Neuron (in vitro differentiated cells): ENCODE data around the gene SLC6A3.
"Not testable (repeated sequence)": the region's sequence is repeated elsewhere in the genome, so short reads cannot be mapped to it uniquely, and the experiment has no call there.

Experiments
- H2AFZ ChIP-seq: one replicate; pipeline ENCODE4 v1.6.1; 2013; ENCODE audit warnings: low read depth, mild to moderate bottlenecking, inconsistent platforms, low read length, moderate library complexity
- H3K27me3 ChIP-seq: one replicate; pipeline ENCODE4 v1.6.1; 2013; ENCODE audit warnings: low read length; ENCODE audit not compliant: insufficient read depth
- H3K36me3 ChIP-seq: one replicate; pipeline ENCODE4 v1.6.1; 2013; ENCODE audit warnings: low read length; ENCODE audit not compliant: insufficient read depth
- H3K4me1 ChIP-seq: one replicate; pipeline ENCODE4 v1.6.1; 2013; ENCODE audit warnings: low read length; ENCODE audit not compliant: insufficient read depth
- H3K4me3 ChIP-seq: 2 replicates; pipeline ENCODE4 v1.5.1; 2013; ENCODE audit warnings: mild to moderate bottlenecking, low read length, moderate library complexity
- H3K9me3 ChIP-seq: one replicate; pipeline ENCODE4 v1.6.1; 2013; ENCODE audit warnings: low read length

SLC6A3 gene

GRCh38 chr5:1423901-1424603, 21.2 kb downstream of the SLC6A3 start:
- no peak overlapping the region for H3K4me3 ChIP-seq
- H3K36me3 ChIP-seq, result no peaks in the 10 kb centered on the region
- no peak overlapping the region for H2AFZ ChIP-seq
- no peaks in the 10 kb centered on the region for H3K4me1 ChIP-seq
- no peaks in the 10 kb centered on the region for H3K27me3 ChIP-seq
- peaks cover 4% of the 10 kb centered on the region for H3K9me3 ChIP-seq

GRCh38 chr5:1422522-1422921, 22.7 kb downstream of the SLC6A3 start:
- not testable (repeated sequence) for H3K4me3 ChIP-seq, H3K4me1 ChIP-seq, H3K27me3 ChIP-seq, H3K36me3 ChIP-seq, H2AFZ ChIP-seq, H3K9me3 ChIP-seq

- H3K36me3 ChIP-seq, result no peaks in the 10 kb centered on the region
- peaks cover 4% of the 10 kb centered on the region for H3K9me3 ChIP-seq
- H2AFZ ChIP-seq, result no peak overlapping the region
- no peaks in the 10 kb centered on the region for H3K4me1 ChIP-seq
- H3K27me3 ChIP-seq, result no peaks in the 10 kb centered on the region
- H3K4me3 ChIP-seq, result no peak overlapping the region
These were observed 23.5 kb downstream of the SLC6A3 start for GRCh38 chr5:1421521-1422341.

DNA sequence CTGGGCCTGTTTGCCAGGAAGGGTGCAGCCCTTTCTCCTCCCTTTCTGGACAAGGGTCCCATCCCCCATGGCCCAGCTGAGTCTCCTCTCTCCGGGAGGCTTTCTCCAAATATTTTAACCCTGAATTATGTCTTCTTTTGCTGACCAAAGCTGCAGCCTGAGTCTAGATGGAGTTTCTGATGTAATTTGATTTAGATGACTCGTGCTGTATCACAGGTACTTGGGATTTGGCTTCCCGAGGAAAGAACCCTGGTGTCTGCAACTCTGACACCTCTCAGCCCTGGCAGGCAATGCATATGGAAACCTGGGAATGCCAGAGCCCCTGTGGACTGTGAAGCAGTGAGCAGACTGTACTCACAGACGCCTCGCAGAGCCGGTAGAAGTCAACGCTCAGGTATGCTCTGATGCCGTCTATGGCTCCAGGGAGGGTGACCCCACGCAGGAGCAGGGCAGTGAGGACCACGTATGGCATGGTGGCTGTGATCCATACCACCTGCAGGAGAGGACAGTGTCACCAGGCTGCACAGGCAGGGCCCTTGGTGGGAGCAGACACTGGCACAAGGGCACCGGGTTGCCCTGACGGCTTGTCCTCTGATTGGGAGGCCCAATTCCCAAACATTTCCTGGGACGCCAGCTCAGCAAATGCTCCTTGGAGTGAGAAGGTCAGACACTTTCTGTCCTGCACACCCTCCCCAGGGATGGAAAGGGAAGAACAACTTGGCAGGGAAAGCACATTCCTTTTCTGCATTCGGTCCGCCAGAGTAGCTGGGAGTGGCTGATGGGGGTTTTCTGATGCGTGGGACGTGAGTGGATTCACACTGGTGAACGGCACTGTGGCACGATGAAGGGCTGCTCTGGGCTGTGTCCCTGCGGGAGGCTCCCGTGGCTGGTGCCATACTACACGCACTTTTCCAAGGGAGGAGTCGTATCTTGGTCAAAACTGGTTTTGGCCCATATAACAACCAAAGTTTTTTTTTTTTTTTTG, 24.7 kb downstream of the SLC6A3 start:
- Histone ChIP-seq H3K9me3 (peaks cover 4% of the 10 kb centered on the region), H3K4me1 (no peaks in the 10 kb centered on the region), H3K27me3 (no peaks in the 10 kb centered on the region), H3K36me3 (no peaks in the 10 kb centered on the region), H3K4me3 (no peak overlapping the region), H2AFZ (no peak overlapping the region)

DNA sequence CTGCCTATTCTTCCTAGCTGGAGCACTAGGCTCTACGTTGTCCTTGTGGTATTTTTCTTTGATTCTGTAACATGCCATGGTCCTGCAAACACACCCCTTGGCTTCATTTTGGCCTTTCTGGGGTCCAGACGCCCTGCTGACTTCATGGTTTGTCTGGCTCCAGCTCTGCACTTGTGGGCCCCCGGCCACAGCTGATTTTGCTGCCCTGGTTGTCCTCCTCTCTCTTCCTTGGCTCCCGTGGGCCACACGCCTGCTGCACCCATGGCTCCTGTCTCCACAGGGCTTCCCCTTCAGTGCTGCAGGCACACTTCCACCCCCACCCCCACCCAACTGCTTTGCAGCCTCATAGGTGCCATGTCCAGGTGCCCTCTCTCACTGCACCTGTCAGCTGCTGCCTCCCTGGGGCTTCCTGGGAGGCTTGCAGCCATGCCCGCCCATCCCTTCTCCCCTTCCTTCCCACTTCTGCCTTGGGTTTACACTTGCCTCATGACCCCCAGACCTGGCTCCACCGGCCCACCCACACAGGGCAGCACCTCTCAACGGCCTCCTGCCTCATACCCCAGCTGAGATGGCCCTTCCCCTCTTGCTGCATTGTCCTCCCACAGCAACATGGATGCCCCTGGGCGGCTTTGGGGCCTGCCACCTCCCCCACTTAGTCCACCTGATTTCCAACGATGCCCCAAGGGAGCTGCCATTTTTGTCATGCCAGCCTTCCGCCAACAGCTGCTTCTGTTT, 25.6 kb downstream of the SLC6A3 start:
- no peaks in the 10 kb centered on the region for H3K4me1 ChIP-seq
- no peak overlapping the region for H3K4me3 ChIP-seq
- peaks cover 4% of the 10 kb centered on the region for H3K9me3 ChIP-seq
- H3K36me3 ChIP-seq, result no peaks in the 10 kb centered on the region
- no peak overlapping the region for H2AFZ ChIP-seq
- H3K27me3 ChIP-seq, result no peaks in the 10 kb centered on the region

- Histone ChIP-seq H2AFZ (no peak overlapping the region), H3K4me1 (no peaks in the 10 kb centered on the region), H3K36me3 (no peaks in the 10 kb centered on the region), H3K4me3 (no peak overlapping the region), H3K27me3 (peaks cover 2% of the 10 kb centered on the region), H3K9me3 (no peaks in the 10 kb centered on the region)
These were observed 26.3 kb downstream of the SLC6A3 start for GRCh38 chr5:1418921-1419280.

GRCh38 chr5:1418238-1418920, 26.9 kb downstream of the SLC6A3 start:
- Histone ChIP-seq H3K36me3 (no peaks in the 10 kb centered on the region), H3K4me3 (no peak overlapping the region), H2AFZ (no peak overlapping the region), H3K9me3 (no peaks in the 10 kb centered on the region), H3K27me3 (peaks cover 4% of the 10 kb centered on the region), H3K4me1 (no peaks in the 10 kb centered on the region)

GRCh38 chr5:1417586-1418225, 27.5 kb downstream of the SLC6A3 start:
- Histone ChIP-seq H3K4me3 (no peak overlapping the region), H3K9me3 (no peaks in the 10 kb centered on the region), H2AFZ (no peak overlapping the region), H3K27me3 (peaks cover 7% of the 10 kb centered on the region), H3K4me1 (no peaks in the 10 kb centered on the region), H3K36me3 (no peaks in the 10 kb centered on the region)

DNA sequence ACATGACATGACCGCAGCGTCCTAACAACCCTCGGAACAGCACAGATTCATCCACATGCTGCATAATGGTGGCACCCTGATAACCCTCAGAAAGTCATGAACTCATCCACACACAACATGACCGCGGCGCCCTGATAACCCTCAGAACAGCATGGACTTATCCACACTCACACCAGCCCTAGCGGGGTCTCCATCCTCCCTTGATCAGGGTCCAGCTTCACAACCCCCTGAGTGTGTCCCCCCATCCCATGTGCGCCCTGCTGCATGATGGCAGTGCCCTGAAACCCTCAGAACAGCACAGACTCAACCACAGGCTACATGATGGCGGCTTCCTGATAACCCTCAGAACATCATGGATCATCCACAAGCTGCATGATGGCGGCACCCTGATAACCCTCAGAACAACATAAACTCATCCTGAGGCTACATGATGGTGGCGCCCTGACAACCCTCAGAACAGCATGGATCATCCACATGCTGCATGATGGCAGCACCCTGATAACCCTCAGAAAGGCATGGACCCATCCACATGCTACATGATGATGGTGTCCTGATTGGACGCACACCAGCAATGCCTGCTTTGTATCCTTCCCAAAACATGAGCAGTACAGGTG, 28.3 kb downstream of the SLC6A3 start:
- H3K27me3 ChIP-seq, result peaks cover 14% of the 10 kb centered on the region
- H3K9me3 ChIP-seq, result no peaks in the 10 kb centered on the region
- no peak overlapping the region for H2AFZ ChIP-seq
- no peak overlapping the region for H3K4me3 ChIP-seq
- H3K4me1 ChIP-seq, result no peaks in the 10 kb centered on the region
- no peaks in the 10 kb centered on the region for H3K36me3 ChIP-seq

DNA sequence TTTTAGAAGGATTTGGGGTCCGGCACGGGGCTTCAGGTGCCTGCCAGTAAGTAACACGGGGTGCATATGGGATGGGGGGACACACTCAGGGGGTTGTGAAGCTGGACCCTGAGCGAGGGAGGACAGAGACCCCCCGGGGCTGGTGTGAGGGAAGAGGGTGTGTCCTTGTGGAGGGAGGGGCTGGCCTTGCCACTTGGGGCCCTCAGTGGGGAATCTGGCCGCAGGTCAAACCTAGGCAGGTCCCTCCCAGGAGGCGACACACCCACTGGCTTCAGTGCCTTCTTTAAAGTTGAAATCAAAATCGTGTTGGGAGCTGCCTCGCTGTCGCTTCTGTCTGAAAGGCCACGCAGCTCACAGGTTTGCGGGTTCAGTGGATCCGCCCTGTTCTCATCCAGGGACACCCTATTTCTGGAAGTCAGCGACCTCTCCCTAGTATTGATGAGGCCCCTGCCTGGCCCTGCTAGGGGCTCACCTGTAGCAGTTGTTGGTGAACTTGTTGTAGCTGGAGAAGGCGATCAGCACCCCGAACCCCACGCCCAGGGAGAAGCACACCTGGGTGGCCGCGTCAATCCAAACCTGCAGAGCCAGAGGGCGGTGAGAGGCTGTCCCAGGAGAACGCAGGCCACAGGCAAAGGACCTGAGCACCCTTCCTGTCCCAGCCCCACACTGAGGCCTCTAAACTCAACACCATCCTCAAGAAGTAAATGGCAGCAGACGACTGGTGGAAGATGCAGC, 29.4 kb downstream of the SLC6A3 start:
- H2AFZ ChIP-seq, result no peak overlapping the region
- peaks cover 20% of the 10 kb centered on the region for H3K27me3 ChIP-seq
- no peaks in the 10 kb centered on the region for H3K4me1 ChIP-seq
- H3K4me3 ChIP-seq, result no peak overlapping the region
- H3K9me3 ChIP-seq, result no peaks in the 10 kb centered on the region
- H3K36me3 ChIP-seq, result no peaks in the 10 kb centered on the region

DNA sequence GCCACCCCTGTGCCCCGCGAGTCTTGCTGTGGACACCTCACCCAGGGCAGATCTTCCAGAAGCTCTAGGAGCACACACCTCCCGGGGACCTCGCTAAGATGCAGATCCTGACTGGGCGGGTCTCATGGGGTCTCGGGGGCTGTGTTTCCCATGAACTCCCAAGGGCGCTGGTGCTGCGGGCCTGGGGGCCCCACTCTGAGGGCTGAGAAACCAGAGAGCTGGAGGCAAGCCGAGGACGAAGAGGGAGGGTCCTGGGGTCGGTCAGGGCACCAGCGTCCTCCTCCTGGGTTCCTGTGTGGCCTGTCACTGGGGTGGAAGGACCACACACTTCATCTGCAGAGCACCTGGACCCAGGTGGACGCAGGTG, 30.2 kb downstream of the SLC6A3 start:
- peaks cover 20% of the 10 kb centered on the region for H3K27me3 ChIP-seq
- H2AFZ ChIP-seq, result no peak overlapping the region
- H3K4me1 ChIP-seq, result no peaks in the 10 kb centered on the region
- H3K36me3 ChIP-seq, result no peaks in the 10 kb centered on the region
- H3K9me3 ChIP-seq, result no peaks in the 10 kb centered on the region
- no peak overlapping the region for H3K4me3 ChIP-seq
